Retinal pigment epithelial cell (primary cell): ENCODE results near the gene SLC25A47.
"Not testable (repeated sequence)": the region's sequence is repeated elsewhere in the genome, so short reads cannot be mapped to it uniquely, and the experiment has no call there.

Source experiments
- DNase-seq: peaks from one replicate; pipeline ENCODE4 v3.0.0-alpha.2; 2010; ENCODE audit warnings: low read depth
- H3K4me3 ChIP-seq: 2 replicates; pipeline ENCODE4 v1.5.1; 2011; ENCODE audit warnings: mild to moderate bottlenecking, low read length, control low read depth, moderate library complexity
- CTCF ChIP-seq: conservative IDR thresholded peaks from 2 replicates; pipeline ENCODE4 v1.5.1; 2011; ENCODE audit warnings: low read depth, low read length, control low read depth, inconsistent platforms

The SLC25A47 gene

GRCh38 chr14:100295376-100296105 is 27.6 kb upstream of the SLC25A47 start:
- no peak for DNase-seq
- TF ChIP-seq CTCF, result no peak
- no peak overlapping the region for H3K4me3 ChIP-seq

- no peak for TF ChIP-seq CTCF
- DNase-seq, result no peak
- H3K4me3 ChIP-seq, result no peak overlapping the region
Measured at GRCh38 chr14:100296106-100296651, 27.0 kb upstream of the SLC25A47 start.

- H3K4me3 ChIP-seq, DNase-seq: not testable (repeated sequence)
Measured at GRCh38 chr14:100296729-100297128, 26.4 kb upstream of the SLC25A47 start.

- no peak overlapping the region for H3K4me3 ChIP-seq
- no peak for TF ChIP-seq CTCF
- DNase-seq, result no peak
Measured at GRCh38 chr14:100297320-100298300, 25.5 kb upstream of the SLC25A47 start.

GRCh38 chr14:100298551-100299237 is 24.4 kb upstream of the SLC25A47 start:
- no peak for DNase-seq
- TF ChIP-seq CTCF, result no peak
- H3K4me3 ChIP-seq, result no peak overlapping the region

GRCh38 chr14:100299238-100299560 is 23.9 kb upstream of the SLC25A47 start:
- no peak for DNase-seq
- TF ChIP-seq CTCF, result no peak

GRCh38 chr14:100302616-100303015 is 20.5 kb upstream of the SLC25A47 start:
- DNase-seq, result no peak
- H3K4me3 ChIP-seq, result no peak overlapping the region
- no peak for TF ChIP-seq CTCF

More at GRCh38 chr14:100299238-100299560, 23.9 kb upstream of the SLC25A47 start:
- no peak overlapping the region for H3K4me3 ChIP-seq
